IPS DF 6.9 (cell line): ENCODE measurements around the gene RBM19.

Experiments
- DNase-seq: peaks from one replicate; pipeline ENCODE4 v3.0.0-alpha.2; 2013; ENCODE audit warnings: low read depth, low spot score
- H3K27ac ChIP-seq: one replicate; pipeline ENCODE4 v1.5.1; 2013; ENCODE audit warnings: low read length, control low read depth
- H3K27me3 ChIP-seq: 2 replicates; pipeline ENCODE4 v1.6.1; 2013; ENCODE audit warnings: mild to moderate bottlenecking, low read length; ENCODE audit not compliant: control insufficient read depth, insufficient read depth
- H3K36me3 ChIP-seq: 2 replicates; pipeline ENCODE4 v1.6.1; 2013; ENCODE audit warnings: low read length; ENCODE audit not compliant: control insufficient read depth, insufficient read depth
- H3K4me1 ChIP-seq: 2 replicates; pipeline ENCODE4 v1.6.1; 2013; ENCODE audit warnings: low read length; ENCODE audit not compliant: control insufficient read depth, insufficient read depth
- H3K4me3 ChIP-seq: 2 replicates; pipeline ENCODE4 v1.5.1; 2013; ENCODE audit warnings: mild to moderate bottlenecking, low read length
- H3K9me3 ChIP-seq: 2 replicates; pipeline ENCODE4 v1.6.1; 2013; ENCODE audit warnings: low read length, inconsistent platforms; ENCODE audit not compliant: control insufficient read depth, insufficient read depth
- WGBS: extraction: QIAGEN DNeasy Blood & Tissue Kit; methylation state at CpG from one replicate; pipeline ENCODE4 v1.1.7; 2013; ENCODE audit warnings: mixed read lengths, missing lambda C conversion rate; ENCODE audit not compliant: insufficient read length, insufficient coverage; 5-methylcytosine and 5-hydroxymethylcytosine counted together

The RBM19 gene

DNA sequence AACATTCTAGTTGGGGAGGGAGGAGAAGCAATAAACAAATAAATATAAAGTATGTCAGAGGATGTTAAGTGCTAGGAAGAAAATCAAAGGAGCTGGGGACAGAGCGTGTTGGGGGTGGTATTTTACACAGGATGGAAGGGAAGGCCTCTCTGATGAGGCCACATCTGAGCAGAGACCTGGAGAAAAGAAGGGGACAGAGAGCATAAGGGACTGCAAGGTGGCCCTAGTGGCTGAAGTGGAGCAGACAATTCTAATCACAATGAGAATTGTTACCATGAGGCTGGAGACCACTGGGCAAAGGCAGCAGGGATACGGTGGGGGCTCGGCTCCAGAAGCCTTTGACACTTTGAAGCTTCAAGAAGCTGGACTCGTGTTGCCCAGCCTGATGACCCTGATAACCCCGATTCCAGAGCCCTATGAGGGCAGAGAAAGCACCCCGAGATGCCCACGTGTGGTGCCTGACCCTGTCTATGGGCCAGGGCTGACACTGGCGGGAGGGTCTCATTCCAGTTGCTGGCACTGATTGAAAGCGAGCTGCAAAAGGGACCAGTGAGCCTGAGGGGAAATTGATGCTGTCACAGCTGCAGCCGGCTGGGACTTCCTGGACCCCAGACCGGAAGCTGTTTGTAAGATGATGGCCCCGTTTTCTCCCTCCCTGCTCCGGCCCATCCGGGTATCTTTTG, 169.1 kb downstream of the RBM19 start:
- no peak overlapping the region for H3K27ac ChIP-seq
- H3K9me3 ChIP-seq, result no peaks in the 10 kb centered on the region
- no peak for DNase-seq
- H3K4me3 ChIP-seq, result no peak overlapping the region
- WGBS, result no CpG with 5 or more reads among the region's 14 CpGs
- no peaks in the 10 kb centered on the region for H3K36me3 ChIP-seq
- no peaks in the 10 kb centered on the region for H3K27me3 ChIP-seq
- H3K4me1 ChIP-seq, result no peaks in the 10 kb centered on the region

DNA sequence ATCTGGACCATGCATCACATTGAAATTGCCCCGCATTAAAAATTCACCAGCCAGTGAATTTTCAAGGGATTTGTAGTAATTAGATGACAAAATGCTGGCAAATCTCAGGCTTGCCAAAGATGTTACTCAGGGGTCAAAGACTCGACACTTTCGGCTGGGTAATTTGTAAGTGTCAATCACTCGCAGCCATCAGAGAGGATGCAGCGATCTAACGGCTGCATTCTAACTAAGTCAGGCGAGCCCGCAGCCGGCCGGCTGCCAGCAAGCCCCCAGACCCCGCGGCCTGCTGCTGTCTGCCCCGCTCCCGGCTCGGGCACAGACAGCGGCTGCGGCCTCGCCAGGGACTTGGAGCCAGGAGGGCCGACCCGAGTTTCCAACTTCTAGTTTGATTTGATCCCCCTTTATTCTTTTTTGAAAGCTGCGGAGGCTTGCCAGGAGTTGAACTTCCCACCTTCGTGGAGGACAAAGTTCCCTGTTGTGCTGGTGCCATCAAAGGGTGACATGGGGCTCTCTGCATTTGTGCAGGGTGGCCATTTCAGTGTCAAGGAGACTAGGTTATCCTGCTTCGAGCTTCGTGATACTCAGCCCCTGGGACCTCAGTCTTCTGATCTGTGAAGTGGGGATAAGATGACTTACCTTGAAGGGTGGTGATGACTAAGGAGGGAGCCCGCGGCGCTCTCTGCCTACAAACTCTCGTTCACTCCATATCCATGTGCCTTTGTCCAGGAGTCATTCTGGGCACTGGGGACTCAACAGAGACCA, 169.9 kb downstream of the RBM19 start:
- H3K27me3 ChIP-seq, result no peaks in the 10 kb centered on the region
- no CpG with 5 or more reads among the region's 28 CpGs for WGBS
- H3K9me3 ChIP-seq, result no peaks in the 10 kb centered on the region
- H3K36me3 ChIP-seq, result no peaks in the 10 kb centered on the region
- no peak overlapping the region for H3K4me3 ChIP-seq
- no peak for DNase-seq
- no peak overlapping the region for H3K27ac ChIP-seq
- no peaks in the 10 kb centered on the region for H3K4me1 ChIP-seq

DNA sequence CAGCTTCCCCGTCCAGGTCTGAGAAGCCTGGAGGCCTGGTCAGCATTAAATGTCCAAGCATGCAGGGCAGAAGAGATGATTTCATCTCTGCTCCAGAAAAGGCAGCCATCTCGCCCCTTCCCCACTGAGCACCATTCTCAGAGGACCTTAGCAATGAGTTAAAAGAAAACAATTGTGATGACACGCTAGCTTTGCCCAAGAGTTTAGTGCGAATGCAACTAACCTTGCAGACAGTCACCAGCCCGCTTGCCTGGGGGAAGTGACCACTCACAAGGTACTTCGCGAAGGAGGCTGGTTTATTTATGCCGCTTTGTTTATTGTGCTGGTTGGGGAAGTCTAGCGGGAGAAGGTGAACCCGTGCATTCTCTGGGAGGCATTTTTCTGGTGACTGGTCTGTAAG, 170.7 kb downstream of the RBM19 start:
- Histone ChIP-seq H3K27me3 (no peaks in the 10 kb centered on the region), H3K9me3 (no peaks in the 10 kb centered on the region), H3K27ac (no peak overlapping the region), H3K36me3 (no peaks in the 10 kb centered on the region), H3K4me3 (no peak overlapping the region), H3K4me1 (no peaks in the 10 kb centered on the region)
- DNase-seq, result no peak
- WGBS, result no CpG with 5 or more reads among the region's 10 CpGs

DNA sequence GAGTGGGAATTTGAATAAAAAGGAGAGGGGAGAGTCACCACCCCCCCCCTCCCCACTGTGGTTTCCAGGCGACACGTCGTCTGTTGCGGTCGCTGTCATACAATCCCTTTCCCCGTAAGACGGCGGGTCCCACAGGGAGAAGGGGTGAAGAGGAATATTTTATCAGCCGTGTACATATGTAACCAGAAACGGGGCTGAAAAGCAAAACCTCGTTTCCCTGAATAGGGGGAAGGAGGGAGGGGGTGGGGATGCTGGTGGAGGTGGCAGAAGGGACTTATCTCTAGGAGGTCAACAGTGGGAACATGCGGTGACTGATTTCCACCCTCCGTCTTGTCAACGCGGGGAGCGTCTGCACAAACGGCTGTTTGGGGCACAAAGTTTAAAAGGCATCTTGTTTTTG, 171.4 kb downstream of the RBM19 start:
- Histone ChIP-seq H3K9me3 (no peaks in the 10 kb centered on the region), H3K36me3 (no peaks in the 10 kb centered on the region), H3K4me1 (no peaks in the 10 kb centered on the region), H3K27ac (no peak overlapping the region), H3K27me3 (no peaks in the 10 kb centered on the region), H3K4me3 (no peak overlapping the region)
- DNase-seq, result no peak
- WGBS, result no CpG with 5 or more reads among the region's 17 CpGs

DNA sequence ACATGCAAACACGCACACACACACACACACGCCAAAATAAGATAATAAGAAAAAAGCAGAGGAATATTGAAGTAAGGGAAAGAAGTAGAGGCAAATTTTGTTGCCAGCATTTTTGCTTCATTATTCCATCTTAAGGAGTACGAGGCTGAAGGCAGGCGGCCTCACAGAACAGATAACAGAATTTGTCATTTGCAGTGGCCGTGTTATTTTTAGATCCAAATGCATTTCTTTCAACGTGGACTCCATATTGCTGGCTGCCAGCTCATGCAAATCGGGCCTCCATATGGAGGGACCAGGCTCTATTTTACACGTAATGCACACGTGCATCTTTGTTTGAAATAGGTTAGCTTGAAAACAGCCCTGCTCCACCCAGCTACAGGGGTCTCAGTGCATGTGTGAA, 172.9 kb downstream of the RBM19 start:
- Histone ChIP-seq H3K9me3 (no peaks in the 10 kb centered on the region), H3K27ac (no peak overlapping the region), H3K4me1 (no peaks in the 10 kb centered on the region), H3K27me3 (no peaks in the 10 kb centered on the region), H3K4me3 (no peak overlapping the region), H3K36me3 (no peaks in the 10 kb centered on the region)
- no CpG with 5 or more reads among the region's 9 CpGs for WGBS
- no peak for DNase-seq

DNA sequence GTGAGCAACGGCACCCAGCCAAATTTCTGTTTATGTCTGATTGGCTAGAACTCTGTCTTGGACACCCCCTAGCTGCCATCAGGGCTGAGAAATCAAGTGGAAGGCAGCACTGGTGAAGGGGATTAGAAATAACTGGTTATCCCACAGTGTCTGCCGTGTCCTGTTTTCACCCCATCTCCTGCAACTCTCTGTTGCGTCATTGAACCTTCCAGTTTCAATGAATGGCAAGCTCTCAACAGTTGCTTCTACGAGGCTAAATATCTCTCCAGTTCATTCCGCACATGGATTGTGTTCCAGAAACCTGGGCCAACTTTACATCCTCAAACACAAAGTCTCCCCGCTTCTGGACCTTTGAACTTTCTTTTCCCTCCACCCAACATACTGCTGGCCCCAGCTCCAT, 173.7 kb downstream of the RBM19 start:
- no peaks in the 10 kb centered on the region for H3K9me3 ChIP-seq
- no peaks in the 10 kb centered on the region for H3K4me1 ChIP-seq
- no peak for DNase-seq
- no peaks in the 10 kb centered on the region for H3K27me3 ChIP-seq
- H3K27ac ChIP-seq, result no peak overlapping the region
- H3K36me3 ChIP-seq, result no peaks in the 10 kb centered on the region
- H3K4me3 ChIP-seq, result no peak overlapping the region
- no CpG with 5 or more reads among the region's 6 CpGs for WGBS

DNA sequence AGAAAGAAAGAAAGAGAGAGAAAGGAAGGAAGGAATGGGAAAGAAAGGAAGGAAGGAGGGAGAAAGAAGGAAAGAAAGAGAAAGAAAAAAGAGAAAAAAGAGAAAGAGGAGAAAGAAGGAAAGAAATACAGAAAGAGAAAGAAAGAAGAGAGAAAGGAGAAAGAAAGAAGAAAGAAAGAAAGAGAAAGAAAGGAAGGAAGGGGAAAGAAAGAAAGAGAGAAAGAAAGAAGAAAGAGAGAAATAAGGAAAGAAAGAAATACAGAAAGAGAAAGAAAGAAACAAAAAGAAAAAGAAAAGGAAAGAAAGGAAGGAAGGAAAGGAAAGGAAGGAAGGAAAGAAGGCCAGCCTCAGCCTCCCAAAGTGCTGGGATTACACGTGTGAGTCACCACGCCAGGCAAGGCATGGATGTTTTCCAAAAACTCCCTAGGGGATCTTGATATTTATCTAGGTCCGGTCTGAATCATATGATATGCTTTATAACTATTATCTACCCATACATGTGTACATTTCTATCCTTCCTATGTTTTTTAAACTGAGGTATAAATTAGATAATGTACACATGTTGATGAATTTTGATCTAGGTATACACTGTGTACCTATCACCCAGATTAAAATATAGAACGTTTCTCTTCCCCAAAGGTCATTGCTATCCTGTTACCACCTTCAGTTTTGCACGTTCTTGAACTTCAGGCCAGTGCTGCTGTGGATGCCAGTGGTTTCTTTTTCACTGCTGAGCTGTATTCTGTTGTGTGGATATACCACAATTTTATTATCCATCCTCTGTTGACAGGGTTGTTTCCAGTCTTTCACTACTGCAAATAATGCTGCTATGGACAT, 177.9 kb downstream of the RBM19 start:
- Histone ChIP-seq H3K27me3 (no peaks in the 10 kb centered on the region), H3K9me3 (peaks cover 2% of the 10 kb centered on the region; the same call in 1 of the 2 replicates), H3K27ac (no peak overlapping the region), H3K36me3 (no peaks in the 10 kb centered on the region), H3K4me1 (no peaks in the 10 kb centered on the region), H3K4me3 (no peak overlapping the region)
- WGBS, result no CpG with 5 or more reads among the region's 5 CpGs
- no peak for DNase-seq

DNA sequence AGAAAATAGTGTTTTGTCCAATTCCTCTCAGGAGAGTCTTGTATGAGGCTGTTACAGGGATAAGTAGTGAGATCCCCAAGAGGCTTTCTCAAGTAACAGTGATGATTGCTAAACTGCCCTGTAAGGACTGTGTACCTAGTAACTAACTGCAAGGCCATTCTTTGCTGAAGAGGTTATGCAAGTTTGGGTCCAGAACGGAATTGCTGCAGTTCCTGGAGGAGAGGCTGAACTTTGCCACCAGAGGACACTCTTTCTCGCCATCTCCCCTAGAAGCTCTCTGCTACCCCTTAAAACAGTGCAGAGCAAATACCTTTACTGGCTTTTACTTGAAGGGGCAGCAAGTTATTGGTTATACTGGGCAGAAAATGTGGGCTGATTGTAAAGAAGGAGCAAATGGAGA, 180.0 kb downstream of the RBM19 start:
- H3K27ac ChIP-seq, result no peak overlapping the region
- no peaks in the 10 kb centered on the region for H3K27me3 ChIP-seq
- no CpG with 5 or more reads among the region's 2 CpGs for WGBS
- H3K36me3 ChIP-seq, result no peaks in the 10 kb centered on the region
- H3K9me3 ChIP-seq, result peaks cover 2% of the 10 kb centered on the region; the same call in 1 of the 2 replicates
- no peaks in the 10 kb centered on the region for H3K4me1 ChIP-seq
- no peak for DNase-seq
- no peak overlapping the region for H3K4me3 ChIP-seq

DNA sequence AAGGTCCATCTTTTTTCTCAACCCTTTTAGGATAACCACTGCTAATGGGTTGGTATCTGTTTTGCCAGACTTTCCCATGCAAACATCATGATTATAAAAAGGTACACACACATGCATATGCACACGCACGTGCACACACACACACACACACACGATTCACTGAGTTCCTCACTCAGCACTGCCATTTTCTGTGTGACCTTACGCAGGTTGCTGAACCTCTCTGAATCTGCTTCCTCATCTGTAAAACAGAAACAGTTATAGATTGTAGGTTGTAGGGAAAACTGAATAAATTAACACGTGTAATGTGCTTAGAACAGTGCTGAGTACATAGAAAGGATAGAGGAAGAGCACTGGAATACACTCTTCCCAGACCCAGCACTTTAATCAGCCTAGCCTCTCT, 182.3 kb downstream of the RBM19 start:
- Histone ChIP-seq H3K27ac (no peak overlapping the region), H3K36me3 (no peaks in the 10 kb centered on the region), H3K27me3 (no peaks in the 10 kb centered on the region), H3K4me1 (no peaks in the 10 kb centered on the region), H3K9me3 (peaks cover 2% of the 10 kb centered on the region; the same call in 1 of the 2 replicates), H3K4me3 (no peak overlapping the region)
- DNase-seq, result no peak
- WGBS, result no CpG with 5 or more reads among the region's 5 CpGs

DNA sequence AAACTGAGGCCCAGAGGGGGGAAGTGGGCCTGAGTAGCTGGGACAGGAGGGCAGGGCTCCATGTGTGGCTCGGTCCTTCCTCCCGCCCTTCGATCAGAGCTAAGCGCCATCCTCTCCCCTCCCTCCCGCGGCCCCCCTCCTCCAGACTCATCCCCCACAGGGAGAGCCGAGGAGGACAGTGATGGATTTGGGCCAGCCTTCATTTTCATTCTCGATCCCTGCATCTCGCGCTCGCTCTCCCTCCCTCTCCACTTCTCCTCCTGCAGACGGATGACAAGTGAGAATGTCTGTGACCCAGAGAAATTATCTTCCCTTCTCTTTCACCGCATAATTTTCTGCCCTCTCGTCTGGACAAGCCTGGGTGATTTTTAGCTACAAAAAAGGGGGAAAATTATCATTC, 183.3 kb downstream of the RBM19 start:
- Histone ChIP-seq H3K4me1 (no peaks in the 10 kb centered on the region), H3K4me3 (no peak overlapping the region), H3K9me3 (peaks cover 2% of the 10 kb centered on the region; the same call in 1 of the 2 replicates), H3K27me3 (no peaks in the 10 kb centered on the region), H3K36me3 (no peaks in the 10 kb centered on the region), H3K27ac (no peak overlapping the region)
- WGBS, result no CpG with 5 or more reads among the region's 14 CpGs
- DNase-seq, result no peak
